GM12801 (cell line): ENCODE results near the gene KRTAP4-4.

Source experiments
- CTCF ChIP-seq: IDR thresholded peaks from one replicate; pipeline ENCODE4 v1.5.1; 2011; ENCODE audit warnings: control low read depth; ENCODE audit not compliant: insufficient read length; ENCODE audit errors: extremely low read depth

Gene KRTAP4-4

GRCh38 chr17:41184480-41184961 is 24.0 kb upstream of the KRTAP4-4 start, which contains the start of gene KRTAP4-1:
Gene KRTAP4-1, minus strand, starts transcription at chr17:41184911. Its CDS starts 57 bp downstream, at chr17:41184854.
- no peak for TF ChIP-seq CTCF

- TF ChIP-seq CTCF = no peak
Measured at GRCh38 chr17:41178843-41179616, 18.5 kb upstream of the KRTAP4-4 start.

GRCh38 chr17:41178341-41178740 is 17.8 kb upstream of the KRTAP4-4 start:
- TF ChIP-seq CTCF = no peak

- TF ChIP-seq CTCF = no peak
Measured at GRCh38 chr17:41177727-41178271, 17.3 kb upstream of the KRTAP4-4 start, which contains the start of gene KRTAP4-2. Gene KRTAP4-2, minus strand, starts transcription at chr17:41178221. Its CDS starts 57 bp downstream, at chr17:41178164.

GRCh38 chr17:41176744-41177387 is 16.3 kb upstream of the KRTAP4-4 start:
- TF ChIP-seq CTCF = no peak

- no peak for TF ChIP-seq CTCF
Measured at GRCh38 chr17:41171886-41172285, 11.3 kb upstream of the KRTAP4-4 start.

GRCh38 chr17:41168121-41168520 is 7.6 kb upstream of the KRTAP4-4 start, which contains the start of gene KRTAP4-3:
Gene KRTAP4-3, minus strand, starts transcription at chr17:41168221. Its CDS starts 49 bp downstream, at chr17:41168172.
- no peak for TF ChIP-seq CTCF
